B cell (primary cell): ENCODE results near the gene SLC35F2. TPM values are rescaled to one million over a fixed set of nuclear protein-coding genes. Genes with fewer than 3 reads are reported as not detected.

ENCODE experiments used
- ATAC-seq: fragments of 200-7000 bp; cut with Tn5 transposase; one replicate; pipeline ENCODE4 v1.10.0; 2021; ENCODE audit warnings: low read depth, mild to moderate bottlenecking, moderate number of reproducible peaks, moderate library complexity
- CTCF ChIA-PET: fragments of 350-600 bp; sonication (Branson Sonifier 250); formaldehyde crosslinking; loops from one replicate; lab custom pipeline; 2021; ENCODE audit warnings: antibody characterized with exemption, inconsistent platforms; lab: Charles Lee
- POLR2A ChIA-PET: fragments of 350-600 bp; sonication (Branson Sonifier 250); formaldehyde crosslinking; loops from one replicate; lab custom pipeline; 2021; ENCODE audit warnings: antibody characterized with exemption; lab: Charles Lee
- DNase-seq: peaks from one replicate; pipeline ENCODE4 v3.0.0; 2013
- H2AFZ ChIP-seq: 2 replicates; pipeline ENCODE4 v1.6.1; 2012; ENCODE audit warnings: mild to moderate bottlenecking, low read depth, low read length; ENCODE audit not compliant: insufficient read depth, poor library complexity, severe bottlenecking
- H3K27ac ChIP-seq, 2 donors: 1 replicate in 1 of 2; 2 replicates in 1 of 2; pipeline ENCODE4 v1.5.1; 2012 to 2013; ENCODE audit warnings: low read length in 2 of 2, mild to moderate bottlenecking in 2 of 2, moderate library complexity in 1 of 2
- H3K27me3 ChIP-seq, 4 experiments: fragments of 200-600 bp in 1 of 4; sonication (generic) in 1 of 4; replicated peaks in 1 of 4; 1 replicate in 2 of 4; 2 replicates in 2 of 4; pipeline versions ENCODE4 v1.6.1 to v1.7.0; 2013 to 2016; ENCODE audit warnings: low read length in 3 of 4, mild to moderate bottlenecking in 2 of 4, mixed read lengths in 1 of 4, moderate library complexity in 1 of 4; ENCODE audit not compliant: insufficient read depth in 4 of 4, control insufficient read depth in 3 of 4; ENCODE audit errors: control extremely low read depth in 1 of 4
- H3K36me3 ChIP-seq, 2 experiments: replicated peaks in 1 of 2; 1 replicate in 1 of 2; 2 replicates in 1 of 2; pipeline versions ENCODE4 v1.6.1 to v1.7.1; 2013; ENCODE audit warnings: low read length in 1 of 2; ENCODE audit not compliant: insufficient read depth in 2 of 2, control insufficient read depth in 1 of 2; ENCODE audit errors: control extremely low read depth in 1 of 2, extremely low read depth in 1 of 2
- H3K4me1 ChIP-seq, 2 donors: fragments of 200-600 bp in 1 of 2; sonication (generic) in 1 of 2; 1 replicate in 1 of 2; 2 replicates in 1 of 2; pipeline versions ENCODE4 v1.5.1 to v1.6.1; 2013 to 2017; ENCODE audit warnings: low read length in 2 of 2; ENCODE audit not compliant: control insufficient read depth in 2 of 2, insufficient read depth in 2 of 2
- H3K4me2 ChIP-seq: replicated peaks from 2 replicates; pipeline ENCODE3; 2012; ENCODE audit warnings: mild to moderate bottlenecking, low read depth, low read length; ENCODE audit not compliant: poor library complexity, severe bottlenecking
- H3K4me3 ChIP-seq, 5 experiments: fragments of 200-600 bp in 1 of 5; sonication (generic) in 1 of 5; 1 replicate in 3 of 5; 2 replicates in 2 of 5; pipeline versions ENCODE4 v1.5.1 to v1.7.0; 2011 to 2016; ENCODE audit warnings: low read length in 4 of 5, mild to moderate bottlenecking in 4 of 5, low read depth in 2 of 5, control low read depth in 1 of 5, moderate library complexity in 1 of 5; ENCODE audit not compliant: insufficient read depth in 1 of 5; ENCODE audit errors: control extremely low read depth in 1 of 5, extremely low read depth in 1 of 5
- H3K79me2 ChIP-seq: fragments of 200-600 bp; sonication (generic); one replicate; pipeline ENCODE4 v1.6.0; 2016; ENCODE audit warnings: low read length; ENCODE audit not compliant: control insufficient read depth, insufficient read depth
- H3K9ac ChIP-seq: fragments of 200-600 bp; sonication (generic); 2 replicates; pipeline ENCODE4 v1.6.1; 2017; ENCODE audit warnings: mild to moderate bottlenecking, low read length, moderate library complexity
- H3K9me3 ChIP-seq, 3 donors: one replicate each; pipeline versions ENCODE4 v1.6.1 to v1.7.1; 2013; ENCODE audit warnings: low read length in 2 of 3; ENCODE audit not compliant: control insufficient read depth in 2 of 3, insufficient read depth in 1 of 3; ENCODE audit errors: control extremely low read depth in 1 of 3
- H4K20me1 ChIP-seq: 2 replicates; pipeline ENCODE4 v1.6.0; 2012; ENCODE audit warnings: mild to moderate bottlenecking, low read length; ENCODE audit not compliant: insufficient read depth, control insufficient read depth, poor library complexity, severe bottlenecking
- H3K27ac Mint-ChIP-seq: one replicate; pipeline ENCODE4 v1.8.0; 2021; ENCODE audit warnings: mixed read lengths
- H3K27me3 Mint-ChIP-seq: one replicate; pipeline ENCODE4 v1.8.0; 2021; ENCODE audit warnings: mixed read lengths
- H3K4me1 Mint-ChIP-seq: one replicate; pipeline ENCODE4 v1.8.0; 2021; ENCODE audit warnings: mixed read lengths
- H3K4me3 Mint-ChIP-seq: one replicate; pipeline ENCODE4 v1.8.0; 2021; ENCODE audit warnings: mixed read lengths
- H3K9me3 Mint-ChIP-seq: one replicate; pipeline ENCODE4 v1.8.0; 2022; ENCODE audit warnings: mixed read lengths; ENCODE audit not compliant: insufficient read depth
- EZH2 ChIP-seq: IDR thresholded peaks from 2 replicates; pipeline ENCODE4 v1.6.1; 2012; ENCODE audit warnings: borderline replicate concordance, low read depth, mild to moderate bottlenecking, moderate library complexity, low read length; ENCODE audit not compliant: insufficient read depth, poor library complexity, severe bottlenecking
- WGBS: methylation state at CpG from one replicate; pipeline ENCODE4 v1.1.5; 2013; ENCODE audit warnings: missing lambda C conversion rate; ENCODE audit not compliant: insufficient coverage; 5-methylcytosine and 5-hydroxymethylcytosine counted together
- intact Hi-C: fragments of 100-400 bp; cut with micrococcal nuclease; formaldehyde crosslinking; loops from one replicate; pipeline ENCODE4 v1.10.0; 2022
- polyA plus RNA-seq: library from polyadenylated mRNA; depleted of rRNA; stranded (reverse); fragments of >200 nt; gene quantifications from 2 replicates; pipeline ENCODE4 v1.2.3, GENCODE V29; 2012
- total RNA-seq, 2 donors: library from RNA; stranded (reverse); fragments of 120-200 nt in 1 of 2; gene quantifications; 1 replicate in 1 of 2; 2 replicates in 1 of 2; pipeline versions ENCODE4 v1.2.3 to v1.2.4, GENCODE V29; 2013 to 2022
- TF ChIP-seq, protein P1 (sequence below): fragments of 200-600 bp; IDR thresholded peaks from one replicate; pipeline ENCODE4 v1.8.0; 2022; ENCODE audit warnings: antibody characterized with exemption, mild to moderate bottlenecking

Gene SLC35F2
- total and polyA plus RNA-seq, 2 donors (not counting 1 experiment from before 2014, with no cell fraction given): 10.9 TPM

DNA sequence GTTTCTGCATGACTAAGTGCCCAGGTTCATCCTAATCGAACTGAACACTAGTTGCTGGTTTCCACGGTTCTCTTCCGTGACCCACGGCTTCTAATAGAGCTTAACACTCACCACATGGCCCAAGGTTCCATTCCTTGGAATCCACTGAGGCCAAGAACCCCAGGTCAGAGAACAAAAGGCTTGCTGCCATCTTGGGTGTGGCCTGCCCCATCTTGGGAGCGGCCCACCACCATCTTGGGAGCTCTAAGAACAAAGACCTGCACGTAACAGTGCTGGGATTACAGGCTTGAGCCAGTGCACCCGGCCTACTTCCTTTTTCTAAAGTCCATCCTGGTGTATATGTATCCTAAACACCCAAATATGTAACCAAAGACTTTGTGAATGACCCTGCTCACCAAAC is 68.8 kb downstream of the SLC35F2 start:
- Histone ChIP-seq H3K36me3 (peaks cover 0 to 10% of the 10 kb centered on the region in 2 experiments), H2AFZ (no peak overlapping the region), H3K4me2 (no peak overlapping the region), H3K9ac (no peak overlapping the region), H4K20me1 (no peaks in the 10 kb centered on the region), H3K9me3 (peaks cover 0 to 1% (median 0%) of the 10 kb centered on the region in 3 donors), H3K79me2 (no peaks in the 10 kb centered on the region), H3K27ac (no peak overlapping the region), H3K4me3 (no peak overlapping the region), H3K4me1 (no peaks in the 10 kb centered on the region), H3K27me3 (no peaks in the 10 kb centered on the region)
- ChIA-PET POLR2A (no interaction called here), CTCF (interaction anchor here (1.1 kb wide), 1 partner anchor 10 kb away, joined by 3 read pairs; no protein-coding TSS in a partner anchor)
- no peak for ATAC-seq
- Mint-ChIP-seq H3K27ac (no peak overlapping the region), H3K27me3 (no peaks in the 10 kb centered on the region), H3K4me3 (no peak overlapping the region), H3K4me1 (no peaks in the 10 kb centered on the region), H3K9me3 (no peaks in the 10 kb centered on the region)
- TF ChIP-seq EZH2: no peak
- TF ChIP-seq, protein P1, sequence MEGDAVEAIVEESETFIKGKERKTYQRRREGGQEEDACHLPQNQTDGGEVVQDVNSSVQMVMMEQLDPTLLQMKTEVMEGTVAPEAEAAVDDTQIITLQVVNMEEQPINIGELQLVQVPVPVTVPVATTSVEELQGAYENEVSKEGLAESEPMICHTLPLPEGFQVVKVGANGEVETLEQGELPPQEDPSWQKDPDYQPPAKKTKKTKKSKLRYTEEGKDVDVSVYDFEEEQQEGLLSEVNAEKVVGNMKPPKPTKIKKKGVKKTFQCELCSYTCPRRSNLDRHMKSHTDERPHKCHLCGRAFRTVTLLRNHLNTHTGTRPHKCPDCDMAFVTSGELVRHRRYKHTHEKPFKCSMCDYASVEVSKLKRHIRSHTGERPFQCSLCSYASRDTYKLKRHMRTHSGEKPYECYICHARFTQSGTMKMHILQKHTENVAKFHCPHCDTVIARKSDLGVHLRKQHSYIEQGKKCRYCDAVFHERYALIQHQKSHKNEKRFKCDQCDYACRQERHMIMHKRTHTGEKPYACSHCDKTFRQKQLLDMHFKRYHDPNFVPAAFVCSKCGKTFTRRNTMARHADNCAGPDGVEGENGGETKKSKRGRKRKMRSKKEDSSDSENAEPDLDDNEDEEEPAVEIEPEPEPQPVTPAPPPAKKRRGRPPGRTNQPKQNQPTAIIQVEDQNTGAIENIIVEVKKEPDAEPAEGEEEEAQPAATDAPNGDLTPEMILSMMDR: no peak
- intact Hi-C loops: no loop called here
- no peak for DNase-seq
- WGBS: 97% methylated on average over 7 of the region's 7 CpGs

GRCh38 chr11:107787733-107788132 is 70.9 kb downstream of the SLC35F2 start:
- DNase-seq: no peak
- no peak for TF ChIP-seq EZH2
- TF ChIP-seq, protein P1: no peak
- no peak for ATAC-seq
- no peaks in the 10 kb centered on the region for H4K20me1 ChIP-seq
- ChIA-PET POLR2A (no interaction called here), CTCF (no interaction called here)
- H3K4me3 Mint-ChIP-seq: no peak overlapping the region
- H3K4me1 ChIP-seq: no peaks in the 10 kb centered on the region
- no peak overlapping the region for H3K27ac Mint-ChIP-seq
- no CpG with 5 or more reads among the region's 5 CpGs for WGBS
- peaks cover 3% of the 10 kb centered on the region for H3K27me3 Mint-ChIP-seq
- H3K9me3 ChIP-seq: no peaks in the 10 kb centered on the region
- no peak overlapping the region for H3K4me3 ChIP-seq
- H2AFZ ChIP-seq: no peak overlapping the region
- intact Hi-C loops: no loop called here
- H3K4me2 ChIP-seq: no peak overlapping the region
- no peaks in the 10 kb centered on the region for H3K4me1 Mint-ChIP-seq
- H3K79me2 ChIP-seq: no peaks in the 10 kb centered on the region
- no peaks in the 10 kb centered on the region for H3K27me3 ChIP-seq
- H3K9me3 Mint-ChIP-seq: no peaks in the 10 kb centered on the region
- no peak overlapping the region for H3K27ac ChIP-seq
- no peak overlapping the region for H3K9ac ChIP-seq
- peaks cover 0 to 8% of the 10 kb centered on the region in 2 experiments for H3K36me3 ChIP-seq
